ENCODE data around the gene IGDCC3.
"Not testable (repeated sequence)": the region's sequence is repeated elsewhere in the genome, so short reads cannot be mapped to it uniquely, and the experiment has no call there.

Gene IGDCC3

DNA sequence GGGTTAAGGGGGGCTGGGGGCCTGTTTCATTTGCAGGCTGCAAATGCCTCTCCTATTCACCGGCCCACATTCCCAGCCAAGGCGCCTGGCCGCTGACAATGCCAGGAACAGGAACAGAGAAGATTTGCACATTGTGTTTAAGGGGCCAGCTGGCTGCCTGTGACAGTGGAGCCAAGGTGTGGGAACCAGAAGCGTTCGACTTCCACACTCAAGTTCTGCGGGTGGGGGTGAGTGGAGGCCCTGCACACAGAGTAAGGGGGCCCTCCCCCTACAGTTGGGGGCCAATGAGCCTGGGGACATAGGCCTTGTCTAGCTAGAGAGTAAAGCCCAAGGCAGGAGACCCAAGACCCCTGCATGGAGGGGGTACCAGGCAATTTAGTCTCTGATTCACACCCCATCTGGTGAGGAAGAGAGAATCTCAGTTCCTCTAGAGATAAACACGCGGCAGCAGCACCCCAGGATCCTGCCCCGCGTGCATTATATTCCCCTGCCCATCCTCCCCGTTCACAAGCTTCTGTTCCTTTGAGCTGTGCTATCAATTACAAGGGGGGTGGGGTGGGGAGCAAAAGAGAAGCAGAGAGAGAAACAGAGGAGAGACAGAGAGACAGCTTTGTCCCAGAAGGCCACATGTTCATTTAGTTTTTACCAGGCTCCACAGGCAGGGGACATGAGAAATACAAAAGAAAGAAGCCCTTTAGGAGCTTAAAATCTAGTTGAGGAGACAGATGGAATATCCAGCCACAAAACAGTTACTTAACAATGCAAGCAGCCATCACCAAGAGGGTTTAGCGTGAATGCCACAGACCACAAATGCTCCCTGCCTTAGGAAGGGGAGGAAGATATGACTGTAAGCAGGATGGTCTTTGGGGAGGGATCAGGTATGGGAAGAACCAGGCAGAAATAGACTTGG, 9.2 kb downstream of the IGDCC3 start:
- no peak for DNase-seq

DNA sequence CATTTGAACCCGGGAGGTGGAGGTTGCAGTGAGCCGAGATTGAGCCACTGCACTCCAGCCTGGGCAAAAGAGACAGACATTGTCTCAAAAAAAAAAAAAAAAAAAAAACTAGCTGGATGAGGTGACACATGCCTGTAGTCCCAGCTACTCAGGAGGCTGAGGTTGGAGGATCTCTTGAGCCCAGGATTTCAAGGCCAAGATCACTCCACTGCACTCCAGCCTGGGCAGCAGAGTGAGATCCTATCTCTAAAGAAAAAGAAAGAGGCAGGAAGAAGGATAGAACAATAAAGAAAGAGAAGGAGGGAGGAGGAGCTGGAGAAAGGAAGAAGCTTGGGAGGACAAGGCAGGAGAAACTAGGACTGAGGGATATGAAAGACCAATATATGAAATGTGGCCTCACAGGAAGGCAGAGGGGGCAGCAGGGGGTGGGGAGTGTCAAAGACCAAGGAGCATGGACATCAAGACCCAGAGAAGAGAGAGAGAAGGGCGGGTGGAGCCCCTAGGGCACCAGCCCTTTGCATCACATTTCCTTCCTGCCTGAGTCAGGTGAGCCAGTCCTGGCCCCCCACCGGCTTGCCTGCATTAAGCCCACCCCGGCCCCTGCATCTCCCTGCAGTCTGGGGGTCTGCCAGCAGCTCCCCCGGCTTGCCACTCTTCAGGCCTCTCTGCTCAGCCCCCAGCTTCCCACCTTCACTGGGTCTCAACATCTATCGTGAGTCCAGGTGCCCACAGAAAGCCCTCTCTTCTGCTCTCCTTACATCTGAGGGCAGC, 11.5 kb downstream of the IGDCC3 start:
- DNase-seq = no peak

DNA sequence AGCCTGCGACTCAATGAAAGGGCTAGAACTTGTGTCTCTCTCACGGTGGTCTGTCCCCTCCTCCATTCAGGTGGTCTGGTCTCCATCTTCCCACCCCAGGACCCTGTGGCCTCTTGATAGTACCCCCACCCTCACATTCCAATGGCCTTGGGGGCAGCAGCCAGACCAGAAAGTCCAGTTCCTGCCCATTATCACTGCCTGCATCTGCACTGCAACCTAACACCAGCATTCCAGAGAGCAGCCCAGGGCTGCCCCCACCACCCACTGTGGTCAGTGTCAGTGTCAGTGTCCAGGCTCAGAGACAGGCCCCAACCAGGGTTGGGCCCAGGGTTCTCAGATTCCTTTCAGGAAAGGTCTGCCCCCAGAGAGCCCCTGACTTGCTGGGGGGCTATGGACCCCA, 12.6 kb downstream of the IGDCC3 start:
- DNase-seq = no peak

- no peak for DNase-seq
These were observed 14.0 kb downstream of the IGDCC3 start for GRCh38 chr15:65363766-65364165.

- DNase-seq = no peak
These were observed 14.5 kb downstream of the IGDCC3 start for GRCh38 chr15:65363306-65363705.

DNA sequence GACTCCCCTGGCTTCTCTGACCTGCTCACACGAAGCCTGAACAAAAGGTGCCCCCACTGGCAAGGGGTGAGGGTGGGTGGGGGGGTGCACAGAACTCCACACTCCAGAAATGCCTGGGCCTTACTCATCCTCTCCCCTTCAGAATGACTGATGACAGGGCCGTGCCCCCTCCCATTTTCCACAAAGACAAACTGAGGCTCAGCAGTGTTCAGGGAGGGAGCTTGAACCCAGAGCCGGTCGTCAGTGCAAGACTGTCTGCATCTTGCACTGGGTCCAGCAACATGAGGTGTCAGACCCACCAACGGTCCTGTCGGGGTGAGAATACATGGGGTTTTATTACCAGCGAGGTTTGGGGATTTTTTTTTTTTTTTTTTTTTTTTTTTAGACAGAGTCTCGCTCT, 15.3 kb downstream of the IGDCC3 start:
- no peak for DNase-seq

- DNase-seq = no peak
These were observed 15.9 kb downstream of the IGDCC3 start for GRCh38 chr15:65361708-65362459.

GRCh38 chr15:65360506-65360905, 17.3 kb downstream of the IGDCC3 start:
- no peak for DNase-seq

DNA sequence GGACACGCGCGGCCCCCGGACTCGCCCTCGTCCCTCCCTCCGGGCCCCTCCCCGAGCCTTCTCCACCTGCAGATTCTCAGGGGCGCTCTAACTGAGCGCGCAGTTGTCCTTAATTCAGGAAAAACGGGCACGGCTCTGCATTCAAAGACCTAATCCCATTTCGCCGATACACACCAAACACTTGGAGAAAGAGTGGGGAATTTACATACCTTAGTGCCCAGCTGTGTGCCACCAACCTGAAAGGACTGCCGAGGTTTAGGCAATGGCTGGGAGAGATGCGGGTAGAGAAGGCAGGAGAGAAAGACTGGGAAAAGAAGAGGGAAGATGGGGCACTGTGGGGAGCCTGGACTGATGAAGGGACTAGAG, 21.8 kb downstream of the IGDCC3 start:
- DNase-seq = no peak

DNA sequence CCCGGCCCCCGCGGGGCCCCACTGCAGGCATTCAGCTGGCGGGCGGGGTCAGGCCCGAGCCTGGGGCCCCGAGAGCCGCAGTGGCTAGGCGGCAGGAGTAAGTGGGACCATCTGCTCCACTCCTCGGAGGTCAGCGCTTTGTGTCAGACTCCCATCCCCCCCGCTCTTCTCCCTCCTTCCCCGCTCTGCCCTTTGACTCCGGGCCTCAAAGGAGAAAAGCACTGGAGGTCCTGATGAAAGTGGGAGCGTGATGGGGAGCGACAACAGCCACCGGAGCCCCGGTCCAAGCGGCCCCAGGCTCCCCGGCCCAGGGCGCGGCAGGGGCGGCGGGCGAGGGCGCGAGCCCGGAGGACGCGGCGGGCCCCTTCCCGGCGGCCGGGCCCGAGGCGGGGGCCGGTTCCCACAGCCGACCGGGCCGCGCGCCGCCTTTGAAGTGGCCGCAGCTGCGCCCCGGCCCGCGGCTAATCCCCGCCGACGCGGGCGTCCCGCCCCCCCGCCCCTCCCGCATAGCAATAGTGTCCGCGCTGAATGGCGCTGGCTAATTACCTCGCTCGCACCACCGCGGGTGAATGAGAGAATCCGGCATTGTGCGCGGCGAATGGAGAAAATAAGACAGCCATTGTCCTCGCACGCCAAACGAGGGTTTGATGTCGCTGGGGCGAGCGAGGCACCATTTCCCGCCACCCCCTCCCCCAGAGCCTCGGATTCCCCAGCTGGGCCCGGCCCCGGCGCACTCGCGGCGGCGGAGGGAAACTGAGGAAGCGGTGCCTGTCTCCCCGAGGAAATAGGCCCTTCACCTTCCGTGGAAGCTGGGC, 22.4 kb downstream of the IGDCC3 start:
- DNase-seq = no peak

DNA sequence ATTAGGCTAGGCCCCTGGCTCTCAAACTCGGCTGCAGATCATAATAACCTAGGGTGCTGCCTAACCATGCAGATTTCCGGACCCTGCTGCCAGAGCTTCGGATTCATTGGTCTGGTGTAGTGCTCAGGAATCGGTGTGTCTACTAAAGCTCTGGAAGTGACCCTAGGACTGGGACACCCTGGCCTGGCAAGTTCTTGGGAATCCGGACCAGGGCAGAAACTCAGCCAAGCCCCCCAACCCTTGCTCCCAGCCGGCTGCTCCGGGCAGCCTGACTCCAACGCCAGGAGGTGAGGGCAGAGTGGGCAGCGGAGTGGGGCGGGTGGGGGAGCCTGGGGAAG, 23.0 kb downstream of the IGDCC3 start:
- DNase-seq = no peak

DNA sequence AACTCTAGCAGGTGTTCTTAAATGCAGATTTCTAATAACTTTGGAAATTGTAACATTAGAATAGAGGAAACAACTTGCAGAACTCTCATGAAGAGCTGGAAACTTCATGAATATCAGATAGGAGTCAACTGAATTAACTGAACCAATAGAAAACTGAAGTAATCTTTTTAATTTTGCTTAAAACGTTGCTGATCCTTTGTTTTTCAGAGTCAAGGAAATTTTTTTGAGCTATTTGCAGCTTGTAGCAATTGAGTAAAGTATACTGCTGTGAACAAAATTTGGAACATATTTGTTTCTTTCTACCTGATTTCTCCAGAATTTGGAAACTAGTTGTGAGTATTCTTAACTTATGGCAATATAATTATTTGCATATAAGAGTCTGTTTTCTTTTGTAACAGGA, 25.8 kb downstream of the IGDCC3 start:
- DNase-seq = not testable (repeated sequence)

GRCh38 chr15:65349338-65349737, 28.5 kb downstream of the IGDCC3 start:
- DNase-seq = no peak

DNA sequence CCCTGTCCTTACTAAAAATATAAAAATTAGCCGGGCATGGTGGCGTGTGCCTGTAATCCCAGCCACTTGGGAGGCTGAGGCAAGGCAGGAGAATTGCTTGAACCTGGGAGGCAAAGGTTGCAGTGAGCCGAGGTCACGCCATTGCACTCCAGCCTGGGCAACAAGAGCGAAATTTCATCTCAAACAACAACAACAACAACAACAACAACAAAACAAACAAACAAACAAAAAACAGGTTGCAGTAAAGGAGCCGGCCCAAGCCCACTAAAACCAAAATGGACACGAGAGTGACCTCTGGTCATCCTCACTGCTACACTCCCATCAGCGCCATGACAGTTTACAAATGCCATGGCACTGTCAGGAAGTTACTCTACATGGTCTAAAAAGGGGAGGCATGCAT, 30.0 kb downstream of the IGDCC3 start:
- DNase-seq = not testable (repeated sequence)

DNA sequence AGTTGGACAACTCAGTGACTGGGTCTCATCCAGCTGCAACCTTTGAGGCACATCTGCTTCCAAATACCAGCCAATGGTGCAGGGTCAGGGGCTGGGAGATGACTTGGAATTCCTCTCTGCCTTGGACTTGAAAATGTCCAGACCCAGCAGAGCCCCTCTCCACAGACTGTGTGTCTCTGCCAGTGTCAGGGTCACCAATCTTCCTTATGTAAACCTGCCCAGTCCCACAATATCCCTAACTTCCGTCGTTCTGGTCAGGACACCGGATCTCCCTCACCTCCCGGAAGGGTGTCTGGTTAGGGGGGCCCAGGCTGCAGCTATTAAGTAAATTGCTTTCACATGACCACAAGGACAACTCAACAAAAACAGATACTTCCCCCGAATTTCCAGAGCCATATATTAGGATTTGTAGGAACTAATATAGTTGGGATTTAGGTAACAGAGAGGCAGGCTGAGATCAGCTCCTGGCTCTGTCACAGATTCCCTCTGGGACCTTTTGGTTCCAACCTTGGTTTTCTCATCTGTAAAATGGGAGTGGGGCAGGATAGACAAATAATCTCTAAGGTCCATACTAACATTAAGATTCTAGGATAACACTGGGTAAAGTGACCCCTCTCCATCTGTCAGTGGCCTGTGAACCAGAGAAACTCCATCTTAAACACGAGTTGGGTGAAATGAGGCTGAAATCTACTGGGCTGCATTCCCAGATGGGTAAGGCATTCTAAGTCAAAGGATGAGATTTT, 30.8 kb downstream of the IGDCC3 start:
- DNase-seq = no peak

DNA sequence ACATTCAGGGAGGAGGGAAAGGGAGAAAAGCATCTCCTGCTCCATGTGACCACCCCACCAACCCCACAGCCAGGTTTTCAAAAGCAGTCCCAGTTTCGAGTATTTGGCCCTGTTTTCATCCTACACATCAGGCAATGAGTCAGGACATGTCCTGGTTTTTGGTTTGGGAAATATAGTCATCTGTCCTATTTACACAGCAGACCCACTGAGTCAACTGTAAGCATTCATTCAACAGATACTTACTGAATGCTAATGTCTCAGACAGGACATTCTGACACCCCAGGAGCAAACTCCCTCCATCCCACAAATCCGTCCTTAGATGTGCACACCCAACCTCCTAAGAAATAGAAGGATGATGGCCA, 32.9 kb downstream of the IGDCC3 start:
- DNase-seq = no peak

DNA sequence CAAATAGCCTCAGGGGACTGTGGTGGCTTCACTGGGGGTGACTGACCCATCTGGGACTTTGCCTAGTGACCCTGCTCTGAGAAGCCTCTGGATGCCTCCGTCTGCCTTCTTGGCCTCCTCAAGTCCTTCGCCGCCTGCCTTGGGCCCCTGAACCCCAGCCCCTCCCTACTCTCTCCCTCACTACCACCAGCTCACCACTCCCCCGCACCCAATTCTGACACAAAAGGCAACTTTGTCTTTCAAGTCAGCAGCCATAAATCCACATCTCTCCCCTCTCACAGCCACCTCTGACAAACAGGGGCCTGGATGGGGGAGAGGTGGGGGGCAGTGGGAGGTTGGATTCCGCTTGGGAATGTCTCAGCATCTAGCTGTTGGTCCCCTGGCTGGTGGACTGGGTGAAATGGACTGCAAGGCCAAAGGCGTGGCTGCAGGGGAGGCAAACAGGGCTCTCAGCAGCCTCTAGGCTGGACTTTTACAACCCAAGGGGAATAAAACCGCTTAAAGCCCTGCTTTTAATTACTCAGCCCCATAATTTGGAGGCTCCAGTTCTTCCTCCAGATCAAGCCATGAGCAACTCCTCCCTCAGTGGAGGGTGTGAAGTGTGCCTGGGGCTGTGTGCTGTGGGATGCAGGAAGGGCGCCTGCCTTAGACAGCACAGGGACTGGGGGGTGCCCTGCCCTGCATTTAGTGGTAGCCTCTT, 33.4 kb downstream of the IGDCC3 start:
- no peak for DNase-seq

DNA sequence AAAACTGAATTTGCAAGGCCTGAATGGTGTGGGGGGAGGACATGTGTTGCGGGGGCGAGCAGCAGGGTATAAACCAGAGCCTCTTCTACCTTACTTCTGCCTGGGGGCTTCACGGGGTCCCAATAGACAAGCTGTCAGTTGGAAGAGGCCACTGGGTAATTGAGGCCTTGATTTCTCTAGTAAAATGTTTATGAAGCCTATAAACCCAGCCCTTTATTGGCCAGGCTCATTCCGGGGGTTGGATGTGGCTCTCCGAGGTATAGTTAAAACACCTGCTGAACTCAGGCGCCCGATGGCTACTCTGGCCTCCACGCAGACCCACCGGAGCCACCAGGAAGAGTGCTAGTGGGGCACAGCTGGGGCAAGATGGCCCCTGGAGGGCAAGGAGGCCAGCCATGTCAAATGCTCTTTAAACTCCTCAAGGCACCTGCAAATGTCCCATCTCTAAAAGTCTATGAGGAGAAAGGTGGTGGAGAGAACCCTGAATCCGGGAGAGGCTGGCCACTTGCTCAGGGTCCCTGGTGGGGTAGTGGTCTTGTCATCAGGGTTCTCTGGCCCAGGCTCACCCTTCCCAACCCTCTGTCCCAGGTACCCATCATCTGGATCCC, 34.3 kb downstream of the IGDCC3 start:
- no peak for DNase-seq

GRCh38 chr15:65342493-65342892, 35.3 kb downstream of the IGDCC3 start:
- DNase-seq = no peak

DNA sequence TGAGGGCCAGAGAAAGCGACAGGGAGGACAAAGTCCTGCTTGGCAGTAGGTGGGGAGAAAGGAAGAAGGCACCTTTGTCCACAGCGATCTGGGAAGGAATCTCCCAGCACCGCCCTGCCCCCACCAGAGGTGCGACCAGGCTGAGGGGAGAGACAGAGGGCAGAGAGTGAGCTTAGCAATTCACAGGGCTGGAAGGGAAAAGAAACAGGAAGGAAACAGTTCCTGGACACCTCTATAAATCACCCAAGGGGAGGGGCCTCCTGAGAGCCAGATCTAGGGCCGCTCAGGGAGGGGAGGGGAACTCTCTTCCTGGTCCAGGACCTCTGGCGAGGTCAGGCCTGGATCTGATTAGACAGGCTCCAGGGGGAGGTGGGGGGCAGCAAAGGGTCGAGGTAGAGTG, 37.9 kb downstream of the IGDCC3 start:
- no peak for DNase-seq

DNA sequence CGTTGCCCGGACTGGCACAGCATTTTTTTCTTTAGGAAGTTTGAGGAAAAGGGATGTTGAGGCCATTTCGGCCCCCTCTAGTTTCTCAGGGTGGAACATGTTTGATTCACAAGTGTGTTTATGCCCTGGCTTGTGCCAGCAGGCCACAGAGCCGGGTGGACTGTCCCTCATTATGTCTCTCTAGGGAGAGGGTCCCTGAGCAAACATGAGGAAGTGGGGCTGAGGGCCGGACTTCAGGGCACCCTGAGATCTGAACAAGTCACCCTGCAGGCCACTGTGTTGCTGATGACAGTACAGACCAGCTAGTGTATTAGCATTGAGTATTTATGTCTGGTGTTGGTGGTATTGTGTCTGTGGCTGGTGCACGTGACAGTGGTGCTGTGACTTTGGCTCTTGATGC, 38.4 kb downstream of the IGDCC3 start:
- DNase-seq = no peak
